ENCODE results near the gene SLC25A6. TPM values are rescaled to one million over a fixed set of nuclear protein-coding genes. Genes with fewer than 3 reads are reported as not detected.
"Not testable (repeated sequence)": the region's sequence is repeated elsewhere in the genome, so short reads cannot be mapped to it uniquely, and the experiment has no call there.

Gene SLC25A6
- 177 TPM for total RNA-seq (ENCODE audit: insufficient read depth, low replicate concordance)

- DNase-seq (ENCODE audit: low spot score): peak; percentile 99
These were observed at the start of gene SLC25A6 for GRCh38 chrX:1391707-1392375. SLC25A6 (minus strand) TSS chrX:1392113; CDS start chrX:1392009, 104 bp downstream.

- no peak for DNase-seq (ENCODE audit: low spot score)
These were observed 48.6 kb upstream of the SLC25A6 start for GRCh38 chrX:1440506-1440905.

- DNase-seq (ENCODE audit: low spot score): no peak
These were observed 43.5 kb upstream of the SLC25A6 start for GRCh38 chrX:1435241-1435895.

- no peak for DNase-seq (ENCODE audit: low spot score)
These were observed 42.9 kb upstream of the SLC25A6 start for GRCh38 chrX:1434871-1435240.

- DNase-seq (ENCODE audit: low spot score): no peak
These were observed 41.9 kb upstream of the SLC25A6 start for GRCh38 chrX:1433646-1434357.

GRCh38 chrX:1430451-1430850, 38.5 kb upstream of the SLC25A6 start:
- no peak for DNase-seq (ENCODE audit: low spot score)

GRCh38 chrX:1427756-1428155, 35.8 kb upstream of the SLC25A6 start:
- no peak for DNase-seq (ENCODE audit: low spot score)

- not testable (repeated sequence) for DNase-seq (ENCODE audit: low spot score)
These were observed 34.4 kb upstream of the SLC25A6 start for GRCh38 chrX:1426321-1426720.

- no peak for DNase-seq (ENCODE audit: low spot score)
These were observed 33.5 kb upstream of the SLC25A6 start for GRCh38 chrX:1425381-1425780.

GRCh38 chrX:1424147-1424851, 32.4 kb upstream of the SLC25A6 start:
- DNase-seq (ENCODE audit: low spot score): no peak

- DNase-seq (ENCODE audit: low spot score): no peak
These were observed 31.3 kb upstream of the SLC25A6 start for GRCh38 chrX:1423215-1423614.

- DNase-seq (ENCODE audit: low spot score): no peak
These were observed 30.2 kb upstream of the SLC25A6 start for GRCh38 chrX:1422135-1422465.

- DNase-seq (ENCODE audit: low spot score): no peak
These were observed 29.7 kb upstream of the SLC25A6 start for GRCh38 chrX:1421433-1422134.

- no peak for DNase-seq (ENCODE audit: low spot score)
These were observed 28.5 kb upstream of the SLC25A6 start for GRCh38 chrX:1420371-1420770.

GRCh38 chrX:1419545-1420355, 27.8 kb upstream of the SLC25A6 start:
- DNase-seq (ENCODE audit: low spot score): no peak

GRCh38 chrX:1418901-1419544, 27.1 kb upstream of the SLC25A6 start:
- DNase-seq (ENCODE audit: low spot score): no peak

- no peak for DNase-seq (ENCODE audit: low spot score)
These were observed 26.2 kb upstream of the SLC25A6 start for GRCh38 chrX:1417921-1418771.

GRCh38 chrX:1416965-1417760, 25.2 kb upstream of the SLC25A6 start:
- DNase-seq (ENCODE audit: low spot score): no peak

All from umbilical cord (tissue), 2 donors.